Measurements from ENCODE around the gene PKNOX2. TPM values are rescaled to one million over a fixed set of nuclear protein-coding genes. Genes with fewer than 3 reads are reported as not detected.

PKNOX2 gene
- total RNA-seq, 1 donor from 2014 or later = 34.9 TPM

DNA sequence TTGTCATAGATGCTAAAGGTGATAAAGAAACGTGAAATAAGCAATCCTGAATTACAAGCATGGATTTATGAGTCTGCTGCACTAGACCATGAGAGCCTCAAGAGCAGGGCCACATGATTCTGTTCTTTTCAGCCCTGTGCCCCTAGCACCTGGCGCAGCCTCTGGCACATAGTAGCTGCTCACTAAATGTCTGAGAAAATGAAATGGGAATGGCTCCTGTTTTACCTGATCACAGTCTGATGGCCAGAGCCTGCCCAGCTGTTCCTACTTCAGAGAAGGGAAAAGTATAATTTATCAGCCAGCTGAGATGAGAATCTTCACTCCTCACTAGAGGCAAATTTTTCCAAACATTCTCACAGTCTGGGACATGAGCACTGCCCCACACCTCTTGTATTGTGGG, 10.7 kb upstream of the PKNOX2 start:
- no peaks in the 10 kb centered on the region for H3K36me3 Mint-ChIP-seq (ENCODE audit: low read depth)
- H3K9me3 Mint-ChIP-seq (ENCODE audit: low read depth) = no peaks in the 10 kb centered on the region
- no peaks in the 10 kb centered on the region for H3K4me1 Mint-ChIP-seq (ENCODE audit: low read depth)
- H3K4me3 Mint-ChIP-seq (ENCODE audit: unreplicated experiment) = no peak overlapping the region
- H3K27me3 Mint-ChIP-seq (ENCODE audit: low read depth) = no peaks in the 10 kb centered on the region
- no peak overlapping the region for H3K27ac Mint-ChIP-seq (ENCODE audit: unreplicated experiment)
- no peak for DNase-seq (ENCODE audit: low spot score)
- TF ChIP-seq, protein P1, sequence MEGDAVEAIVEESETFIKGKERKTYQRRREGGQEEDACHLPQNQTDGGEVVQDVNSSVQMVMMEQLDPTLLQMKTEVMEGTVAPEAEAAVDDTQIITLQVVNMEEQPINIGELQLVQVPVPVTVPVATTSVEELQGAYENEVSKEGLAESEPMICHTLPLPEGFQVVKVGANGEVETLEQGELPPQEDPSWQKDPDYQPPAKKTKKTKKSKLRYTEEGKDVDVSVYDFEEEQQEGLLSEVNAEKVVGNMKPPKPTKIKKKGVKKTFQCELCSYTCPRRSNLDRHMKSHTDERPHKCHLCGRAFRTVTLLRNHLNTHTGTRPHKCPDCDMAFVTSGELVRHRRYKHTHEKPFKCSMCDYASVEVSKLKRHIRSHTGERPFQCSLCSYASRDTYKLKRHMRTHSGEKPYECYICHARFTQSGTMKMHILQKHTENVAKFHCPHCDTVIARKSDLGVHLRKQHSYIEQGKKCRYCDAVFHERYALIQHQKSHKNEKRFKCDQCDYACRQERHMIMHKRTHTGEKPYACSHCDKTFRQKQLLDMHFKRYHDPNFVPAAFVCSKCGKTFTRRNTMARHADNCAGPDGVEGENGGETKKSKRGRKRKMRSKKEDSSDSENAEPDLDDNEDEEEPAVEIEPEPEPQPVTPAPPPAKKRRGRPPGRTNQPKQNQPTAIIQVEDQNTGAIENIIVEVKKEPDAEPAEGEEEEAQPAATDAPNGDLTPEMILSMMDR (IDR thresholded peaks at IDR 0.05) = no peak

DNA sequence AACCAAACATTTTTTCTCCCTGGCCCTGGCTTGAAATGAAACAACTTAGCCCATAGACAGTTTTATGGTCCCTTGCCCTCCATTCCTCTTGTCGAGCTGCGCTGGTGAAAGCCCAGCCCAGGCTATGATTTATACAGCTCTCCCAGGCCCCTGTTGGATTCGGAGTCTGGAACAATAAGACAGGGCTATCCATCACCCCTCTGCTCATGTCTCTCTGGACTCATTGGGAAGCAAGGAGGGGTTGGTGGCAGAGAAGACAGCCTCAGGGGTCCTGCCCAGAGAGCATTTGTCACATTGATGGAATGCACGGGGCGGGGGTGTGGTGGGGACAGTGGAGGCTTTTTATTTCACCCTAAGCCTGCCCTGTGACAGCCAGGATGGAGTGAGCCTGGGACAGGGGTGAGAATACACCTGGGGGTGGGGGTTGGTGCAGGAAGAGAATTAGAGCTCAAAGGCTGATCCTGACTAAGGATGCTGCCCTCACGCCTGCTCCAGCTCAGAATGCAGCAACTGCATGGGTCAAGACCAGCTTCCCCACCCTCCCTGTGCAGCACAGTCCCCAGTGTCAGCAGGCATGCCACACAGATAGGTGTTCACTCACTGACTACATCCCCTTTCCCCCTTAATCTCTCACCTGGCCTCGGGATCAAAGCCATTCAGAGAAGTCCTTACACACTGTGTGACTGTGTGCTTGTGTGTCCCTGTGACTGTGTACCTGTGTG, 10.0 kb upstream of the PKNOX2 start:
- Mint-ChIP-seq H3K9me3 (ENCODE audit: low read depth) (no peaks in the 10 kb centered on the region), H3K4me1 (ENCODE audit: low read depth) (no peaks in the 10 kb centered on the region), H3K4me3 (ENCODE audit: unreplicated experiment) (no peak overlapping the region), H3K27ac (ENCODE audit: unreplicated experiment) (no peak overlapping the region), H3K36me3 (ENCODE audit: low read depth) (no peaks in the 10 kb centered on the region), H3K27me3 (ENCODE audit: low read depth) (no peaks in the 10 kb centered on the region)
- no peak for DNase-seq (ENCODE audit: low spot score)
- TF ChIP-seq, protein P1 (IDR thresholded peaks at IDR 0.05) = no peak

DNA sequence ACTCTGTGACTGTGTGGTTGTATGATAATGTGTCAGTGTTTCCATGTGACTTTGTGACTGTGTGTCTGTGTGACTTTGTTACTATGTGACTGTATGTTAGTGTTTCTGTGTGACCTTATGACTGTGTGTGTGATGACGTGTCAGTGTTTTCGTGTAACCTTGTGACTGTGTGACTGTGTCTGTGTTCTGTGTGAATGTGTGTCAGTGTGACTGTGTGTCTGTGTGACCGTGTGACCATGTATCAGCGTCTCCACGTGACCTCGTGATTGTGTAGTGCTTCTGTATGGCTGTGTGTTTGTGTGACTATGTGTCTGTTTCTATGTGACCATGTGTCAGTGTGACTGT, 9.5 kb upstream of the PKNOX2 start:
- Mint-ChIP-seq H3K4me1 (ENCODE audit: low read depth) (no peaks in the 10 kb centered on the region), H3K4me3 (ENCODE audit: unreplicated experiment) (no peak overlapping the region), H3K27ac (ENCODE audit: unreplicated experiment) (no peak overlapping the region), H3K36me3 (ENCODE audit: low read depth) (no peaks in the 10 kb centered on the region), H3K9me3 (ENCODE audit: low read depth) (no peaks in the 10 kb centered on the region), H3K27me3 (ENCODE audit: low read depth) (no peaks in the 10 kb centered on the region)
- TF ChIP-seq, protein P1 (IDR thresholded peaks at IDR 0.05) = no peak
- no peak for DNase-seq (ENCODE audit: low spot score)

DNA sequence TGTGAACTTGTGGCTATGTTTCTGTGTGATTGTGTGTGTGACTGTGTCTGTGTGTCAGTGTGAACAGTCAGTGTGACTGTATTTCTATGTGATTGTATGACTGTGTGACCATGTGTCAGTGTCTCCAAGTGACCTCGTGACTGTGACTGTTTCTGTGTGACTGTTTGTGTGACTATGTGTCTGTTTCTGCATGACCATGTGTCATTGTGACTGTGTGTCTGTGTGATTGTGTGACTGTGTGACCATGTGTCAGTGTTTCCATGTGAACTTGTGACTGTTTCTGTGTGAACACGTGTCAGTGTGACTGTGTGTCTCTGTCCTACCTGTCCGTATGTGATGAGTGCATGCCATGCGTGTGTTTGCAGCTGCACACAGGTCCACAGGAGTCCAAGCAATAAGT, 8.8 kb upstream of the PKNOX2 start:
- DNase-seq (ENCODE audit: low spot score) = no peak
- no peak overlapping the region for H3K27ac Mint-ChIP-seq (ENCODE audit: unreplicated experiment)
- TF ChIP-seq, protein P1 (IDR thresholded peaks at IDR 0.05) = no peak
- H3K36me3 Mint-ChIP-seq (ENCODE audit: low read depth) = no peaks in the 10 kb centered on the region
- H3K4me1 Mint-ChIP-seq (ENCODE audit: low read depth) = no peaks in the 10 kb centered on the region
- H3K27me3 Mint-ChIP-seq (ENCODE audit: low read depth) = no peaks in the 10 kb centered on the region
- no peaks in the 10 kb centered on the region for H3K9me3 Mint-ChIP-seq (ENCODE audit: low read depth)
- H3K4me3 Mint-ChIP-seq (ENCODE audit: unreplicated experiment) = no peak overlapping the region

DNA sequence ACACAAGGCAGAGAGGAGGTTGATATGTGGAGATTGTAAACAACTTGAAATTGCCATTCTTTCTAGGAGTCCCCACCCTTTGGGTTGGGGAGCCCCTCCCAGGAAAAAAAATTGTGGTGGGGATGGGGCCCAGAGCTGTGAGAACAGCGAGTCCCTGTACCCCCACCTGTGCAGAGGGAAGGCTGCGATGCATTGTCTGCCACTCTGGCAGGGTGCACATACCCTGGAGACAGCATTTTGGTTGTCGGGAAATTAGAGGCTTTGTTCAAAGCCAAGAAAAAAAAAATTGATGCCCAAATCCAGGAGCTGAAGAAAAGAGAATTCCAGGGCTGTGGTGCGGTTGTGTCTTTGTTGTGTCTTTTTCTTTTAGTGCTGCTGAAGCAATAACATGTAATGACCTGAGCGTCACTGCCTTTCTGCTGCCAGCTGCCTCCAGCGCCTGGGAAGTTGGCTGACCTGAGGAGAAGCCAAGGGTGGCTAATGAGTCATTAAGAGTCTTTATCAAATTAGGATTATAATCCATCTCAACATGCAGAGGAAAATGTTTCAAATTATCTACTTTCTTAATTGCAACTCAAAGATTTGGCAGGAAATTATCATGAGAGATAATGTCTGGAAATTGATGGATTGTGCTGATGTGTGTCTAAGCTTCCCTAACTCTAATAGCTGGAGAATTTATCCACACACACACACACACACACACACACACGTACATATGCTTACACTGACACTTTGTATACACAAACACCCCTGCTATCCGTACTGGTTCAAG, 8.0 kb upstream of the PKNOX2 start:
- no peak for DNase-seq (ENCODE audit: low spot score)
- H3K27ac Mint-ChIP-seq (ENCODE audit: unreplicated experiment) = no peak overlapping the region
- TF ChIP-seq, protein P1 (IDR thresholded peaks at IDR 0.05) = no peak
- no peaks in the 10 kb centered on the region for H3K36me3 Mint-ChIP-seq (ENCODE audit: low read depth)
- H3K27me3 Mint-ChIP-seq (ENCODE audit: low read depth) = no peaks in the 10 kb centered on the region
- H3K9me3 Mint-ChIP-seq (ENCODE audit: low read depth) = no peaks in the 10 kb centered on the region
- H3K4me1 Mint-ChIP-seq (ENCODE audit: low read depth) = no peaks in the 10 kb centered on the region
- H3K4me3 Mint-ChIP-seq (ENCODE audit: unreplicated experiment) = no peak overlapping the region
